NB4 (cell line): ENCODE results near the gene SIRPG.

Source experiments
- DNase-seq: peaks from one replicate; pipeline ENCODE4 v3.0.0; 2010; ENCODE audit warnings: low read depth
- H3K4me3 ChIP-seq: one replicate; pipeline ENCODE4 v1.5.1; 2011; ENCODE audit warnings: mild to moderate bottlenecking, low read depth, low read length, moderate library complexity
- CTCF ChIP-seq: IDR thresholded peaks from one replicate; pipeline ENCODE4 v1.5.1; 2012; ENCODE audit warnings: low read depth, low read length
- MAX ChIP-seq: IDR thresholded peaks from 2 replicates; pipeline ENCODE4 v1.6.1; 2011; ENCODE audit warnings: low read depth, low read length
- MYC ChIP-seq: IDR thresholded peaks from 2 replicates; pipeline ENCODE4 v1.6.1; 2011; ENCODE audit warnings: low read depth, low read length
- POLR2A ChIP-seq: IDR thresholded peaks from 2 replicates; pipeline ENCODE4 v1.6.1; 2011; ENCODE audit warnings: mild to moderate bottlenecking; ENCODE audit not compliant: insufficient read length; ENCODE audit errors: extremely low read depth

SIRPG gene

GRCh38 chr20:1595333-1595732, 62.2 kb downstream of the SIRPG start:
- no peak for DNase-seq
- no peak overlapping the region for H3K4me3 ChIP-seq
- TF ChIP-seq CTCF (no peak), POLR2A (no peak), MAX (no peak), MYC (no peak)

DNA sequence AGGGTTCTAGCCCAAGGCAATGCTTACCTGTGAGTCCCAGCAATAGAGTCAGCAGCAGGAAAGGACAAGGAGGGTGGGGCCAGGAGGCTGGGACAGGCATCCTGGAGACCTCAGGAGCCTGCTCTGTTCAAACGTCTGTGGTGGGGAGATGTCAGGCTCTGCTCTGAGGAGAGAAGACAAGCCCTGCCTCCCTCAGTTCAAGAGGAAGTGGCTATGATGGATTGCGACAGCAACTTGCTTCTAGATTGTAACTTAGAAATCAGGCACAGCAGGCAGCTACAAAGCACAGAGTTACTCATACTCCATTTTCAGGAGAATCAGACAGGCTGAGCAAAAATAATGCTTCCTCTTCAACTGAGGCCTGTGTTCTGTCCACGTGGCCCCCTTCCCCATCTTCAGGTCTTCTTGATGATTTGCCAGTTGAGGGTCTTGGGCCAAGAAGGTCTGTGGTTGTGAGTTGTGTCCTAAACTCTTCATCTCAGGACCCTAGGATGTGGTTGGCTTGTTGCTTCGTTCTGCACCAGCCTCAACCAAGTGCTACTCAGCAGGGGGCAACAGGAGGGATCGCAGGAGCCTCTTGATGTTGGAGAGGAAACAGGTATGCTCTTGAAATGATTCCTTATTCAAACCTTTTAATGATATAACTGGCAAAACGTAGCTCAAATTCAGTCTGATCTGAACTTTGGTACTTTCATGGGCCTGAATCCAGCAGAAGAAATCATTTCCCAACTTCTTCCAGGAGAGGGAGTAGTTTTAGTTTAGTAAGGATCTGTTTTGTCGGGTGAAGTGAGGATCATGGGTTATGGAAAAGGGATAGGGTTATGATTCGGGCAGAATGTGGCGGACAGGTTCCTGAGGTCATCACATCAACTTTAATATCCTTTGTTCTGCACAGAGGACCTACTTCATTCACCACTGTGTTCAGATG, 68.8 kb downstream of the SIRPG start:
- TF ChIP-seq MAX (no peak), POLR2A (no peak), CTCF (no peak)
- H3K4me3 ChIP-seq: no peak overlapping the region
- no peak for DNase-seq

DNA sequence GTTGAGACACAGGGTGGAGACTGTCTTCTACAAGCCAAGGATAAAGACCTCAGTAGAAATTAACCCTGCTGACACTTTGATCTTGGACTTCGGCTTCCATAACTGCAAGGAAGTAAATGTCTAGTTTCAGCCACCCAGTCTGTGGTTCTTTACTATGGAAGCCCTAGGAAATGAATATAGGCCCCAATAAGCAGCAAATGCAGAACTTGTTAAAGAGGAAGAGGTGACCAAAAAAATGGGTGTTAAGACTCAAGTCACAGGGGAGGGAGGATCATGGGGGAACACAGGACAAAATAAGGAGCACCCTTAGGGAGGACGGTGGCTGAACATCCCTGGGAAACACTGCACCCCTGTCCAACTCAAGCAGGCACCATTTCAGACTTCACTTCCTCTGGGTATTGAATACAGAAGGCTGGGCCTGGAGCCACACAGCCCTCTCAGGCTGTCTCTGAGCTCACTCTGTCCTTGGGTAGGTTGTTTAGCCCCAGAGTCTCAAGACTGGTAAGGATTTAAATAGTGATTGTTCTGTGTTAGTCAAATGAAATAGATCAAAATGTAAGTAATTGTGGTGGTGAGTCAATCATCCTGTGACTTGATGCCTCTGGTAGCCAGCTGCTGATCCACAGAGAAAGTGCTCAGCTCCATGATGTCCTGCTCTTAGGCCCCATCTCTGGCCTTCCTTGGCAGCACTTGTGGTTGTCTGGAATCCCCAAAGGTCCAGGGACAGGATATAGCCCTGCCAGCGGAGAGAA, 69.6 kb downstream of the SIRPG start:
- no peak overlapping the region for H3K4me3 ChIP-seq
- no peak for DNase-seq
- no peak for TF ChIP-seq MAX
- TF ChIP-seq CTCF: no peak

GRCh38 chr20:1579488-1579887, 78.1 kb downstream of the SIRPG start:
- TF ChIP-seq MYC (no peak), POLR2A (no peak), MAX (no peak), CTCF (no peak)
- H3K4me3 ChIP-seq: no peak overlapping the region
- DNase-seq: peak; percentile 0
